Body of pancreas (tissue), 4 donors: ENCODE measurements around the gene RNPS1. TPM values are rescaled to one million over a fixed set of nuclear protein-coding genes. Genes with fewer than 3 reads are reported as not detected.

Source experiments
- ATAC-seq: fragments of 150-250 bp; one replicate; pipeline ENCODE4 v1.9.1; 2016
- DNase-seq, 4 donors: peaks; one replicate each; pipeline ENCODE4 v3.0.0-alpha.2; 2019
- H3K27ac ChIP-seq, 4 donors: fragments of 200-600 bp; sonication (generic); 1 replicate in 3 of 4; 2 replicates in 1 of 4; pipeline versions ENCODE4 v1.5.1 to v1.6.1; 2016 to 2019; ENCODE audit warnings: mild to moderate bottlenecking in 1 of 4, mixed read lengths in 1 of 4, moderate library complexity in 1 of 4
- H3K27me3 ChIP-seq, 2 donors: fragments of 200-600 bp; sonication (generic); one replicate each; pipeline ENCODE4 v1.6.0; 2016; ENCODE audit warnings: mild to moderate bottlenecking in 1 of 2
- H3K36me3 ChIP-seq, 2 donors: fragments of 200-600 bp; sonication (generic); replicated peaks in 1 of 2; 2 replicates each; pipeline ENCODE4 v1.5.1; 2016; ENCODE audit warnings: low read depth in 2 of 2; ENCODE audit not compliant: insufficient read depth in 1 of 2
- H3K4me1 ChIP-seq: fragments of 200-600 bp; sonication (generic); one replicate; pipeline ENCODE4 v1.6.0; 2016
- H3K4me3 ChIP-seq, 2 donors: fragments of 200-600 bp; sonication (generic); 1 replicate in 1 of 2; 2 replicates in 1 of 2; pipeline ENCODE4 v1.5.1; 2016 to 2019
- H3K9me3 ChIP-seq, 3 donors: fragments of 200-600 bp; sonication (generic); 1 replicate in 2 of 3; 2 replicates in 1 of 3; pipeline ENCODE4 v1.5.1; 2016
- CTCF ChIP-seq, 7 experiments: fragments of 450-650 bp in 4 of 7; fragments of 200-600 bp in 3 of 7; sonication (generic) in 3 of 7; IDR thresholded peaks; one replicate each; pipeline ENCODE4 v1.5.1; 2016 to 2019; ENCODE audit warnings: antibody characterized with exemption in 7 of 7
- POLR2A ChIP-seq, 3 donors: fragments of 450-650 bp; IDR thresholded peaks; one replicate each; pipeline ENCODE4 v1.6.1; 2016; ENCODE audit warnings: antibody characterized with exemption in 3 of 3, mild to moderate bottlenecking in 2 of 3
- WGBS, 2 donors: methylation state at CpG; one replicate each; pipeline ENCODE4 v1.1.5; 2017; 5-methylcytosine and 5-hydroxymethylcytosine counted together
- intact Hi-C: fragments of 100-400 bp; cut with DNase I; formaldehyde crosslinking; loops from one replicate; pipeline ENCODE4 v1.15.1; 2023
- total RNA-seq, 2 donors: library from RNA; depleted of rRNA; stranded (reverse); fragments of >200 nt; gene quantifications; one replicate each; pipeline ENCODE4 v1.1.0, GENCODE V29; 2016

The RNPS1 gene
- total RNA-seq, 2 donors from 2014 or later, result 48.5 to 61.6 TPM

GRCh38 chr16:2292221-2292620 is 24.3 kb upstream of the RNPS1 start:
- 89 to 91% methylated on average over 9 of the region's 9 CpGs for WGBS, 2 donors
- Histone ChIP-seq H3K36me3 (peaks cover 0 to 4% of the 10 kb centered on the region in 2 donors), H3K4me3 (no peak overlapping the region), H3K27ac (no peak overlapping the region), H3K27me3 (no peaks in the 10 kb centered on the region), H3K9me3 (no peaks in the 10 kb centered on the region), H3K4me1 (no peaks in the 10 kb centered on the region)
- no peak for DNase-seq
- intact Hi-C loops, result no loop called here
- ATAC-seq, result no peak
- TF ChIP-seq POLR2A (IDR thresholded peaks at IDR 0.05) (no peak), CTCF (IDR thresholded peaks at IDR 0.05) (no peak)

GRCh38 chr16:2289282-2289681 is 21.4 kb upstream of the RNPS1 start:
- ATAC-seq (no peak), DNase-seq (no peak)
- Histone ChIP-seq H3K27me3 (no peaks in the 10 kb centered on the region), H3K4me1 (no peaks in the 10 kb centered on the region), H3K9me3 (no peaks in the 10 kb centered on the region), H3K4me3 (no peak overlapping the region), H3K36me3 (peaks cover 0 to 6% of the 10 kb centered on the region in 2 donors), H3K27ac (no peak overlapping the region)
- TF ChIP-seq POLR2A (IDR thresholded peaks at IDR 0.05), result no peak
- no peak for TF ChIP-seq CTCF (IDR thresholded peaks at IDR 0.05)
- intact Hi-C loops, result no loop called here
- WGBS, 2 donors, result 88 to 97% methylated on average over 14 to 17 of the region's 23 CpGs

DNA sequence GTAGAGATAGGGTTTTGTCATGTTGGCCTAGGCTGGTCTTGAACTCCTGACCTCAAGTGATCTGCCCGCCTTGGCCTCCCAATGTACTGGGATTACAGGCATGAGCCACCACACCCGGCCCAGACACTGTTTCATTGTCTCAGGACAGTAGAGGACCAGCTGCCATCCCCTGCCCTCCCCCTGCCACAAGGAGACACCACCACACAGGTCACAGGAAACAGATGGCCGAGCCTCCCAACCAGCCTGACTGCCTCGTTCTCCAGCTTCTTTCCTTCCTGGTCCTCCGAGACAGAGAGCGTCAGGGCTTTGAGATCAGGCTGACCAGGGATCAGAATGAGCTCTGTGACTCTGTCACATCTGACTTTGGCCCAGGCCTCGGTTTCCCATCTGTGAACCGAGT is 20.8 kb upstream of the RNPS1 start:
- TF ChIP-seq CTCF (IDR thresholded peaks at IDR 0.05) (no peak), POLR2A (IDR thresholded peaks at IDR 0.05) (no peak)
- no peak overlapping the region for H3K27ac ChIP-seq
- peaks cover 0 to 7% of the 10 kb centered on the region in 2 donors for H3K36me3 ChIP-seq
- no peaks in the 10 kb centered on the region for H3K9me3 ChIP-seq
- no peak for DNase-seq
- 70 to 91% methylated on average over 8 of the region's 8 CpGs for WGBS, 2 donors
- no peaks in the 10 kb centered on the region for H3K4me1 ChIP-seq
- H3K27me3 ChIP-seq, result no peaks in the 10 kb centered on the region
- ATAC-seq, result no peak
- intact Hi-C loops, result no loop called here
- no peak overlapping the region for H3K4me3 ChIP-seq

DNA sequence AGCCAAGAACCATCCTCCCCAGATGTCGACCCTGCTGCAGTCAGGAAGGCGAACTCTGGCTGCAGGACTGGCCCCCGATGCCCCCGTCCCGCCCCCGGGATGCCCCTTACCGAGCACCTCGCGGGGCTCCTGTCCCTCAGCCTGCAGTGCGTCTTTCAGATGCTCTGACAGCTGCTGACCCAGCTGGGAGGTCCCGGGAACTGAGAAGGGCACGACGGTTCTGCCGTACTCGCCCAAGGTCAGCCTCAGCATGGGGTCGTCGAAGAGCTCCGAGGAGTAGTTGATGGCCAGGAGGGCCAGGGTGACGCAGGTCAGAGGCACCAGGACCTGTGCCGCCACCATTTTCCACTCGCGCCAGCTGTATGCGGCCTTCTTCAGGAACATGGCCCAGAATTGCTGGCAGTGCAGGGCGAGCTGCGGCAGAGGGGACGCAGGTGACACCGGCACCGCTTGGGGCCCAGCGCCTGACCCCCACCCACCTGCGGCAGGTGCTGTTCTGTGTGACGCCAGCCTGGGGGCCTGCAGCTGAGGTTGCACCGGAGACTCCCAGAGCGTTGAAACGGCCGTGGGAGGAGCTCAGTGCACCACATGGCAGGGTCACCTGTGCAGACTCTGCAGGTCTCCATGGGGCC is 20.1 kb upstream of the RNPS1 start:
- H3K4me3 ChIP-seq, result no peak overlapping the region
- no peak for ATAC-seq
- peaks cover 0 to 7% of the 10 kb centered on the region in 2 donors for H3K36me3 ChIP-seq
- TF ChIP-seq POLR2A (IDR thresholded peaks at IDR 0.05) (no peak), CTCF (IDR thresholded peaks at IDR 0.05) (no peak)
- H3K9me3 ChIP-seq, result no peaks in the 10 kb centered on the region
- 82 to 87% methylated on average over 6 to 35 of the region's 35 CpGs for WGBS, 2 donors
- H3K4me1 ChIP-seq, result no peaks in the 10 kb centered on the region
- no peak overlapping the region for H3K27ac ChIP-seq
- intact Hi-C loops, result no loop called here
- no peak for DNase-seq
- H3K27me3 ChIP-seq, result no peaks in the 10 kb centered on the region

GRCh38 chr16:2286550-2286949 is 18.6 kb upstream of the RNPS1 start:
- no peaks in the 10 kb centered on the region for H3K27me3 ChIP-seq
- DNase-seq (no peak), ATAC-seq (no peak)
- TF ChIP-seq CTCF (IDR thresholded peaks at IDR 0.05) (no peak), POLR2A (IDR thresholded peaks at IDR 0.05) (no peak)
- no peaks in the 10 kb centered on the region for H3K9me3 ChIP-seq
- intact Hi-C loops, result no loop called here
- no peaks in the 10 kb centered on the region for H3K4me1 ChIP-seq
- 87 to 88% methylated on average over 12 to 17 of the region's 17 CpGs for WGBS, 2 donors
- H3K27ac ChIP-seq, result no peak overlapping the region
- H3K4me3 ChIP-seq, result no peak overlapping the region
- peaks cover 0 to 6% of the 10 kb centered on the region in 2 donors for H3K36me3 ChIP-seq
